ENCODE results near the gene NMNAT2.

DNA sequence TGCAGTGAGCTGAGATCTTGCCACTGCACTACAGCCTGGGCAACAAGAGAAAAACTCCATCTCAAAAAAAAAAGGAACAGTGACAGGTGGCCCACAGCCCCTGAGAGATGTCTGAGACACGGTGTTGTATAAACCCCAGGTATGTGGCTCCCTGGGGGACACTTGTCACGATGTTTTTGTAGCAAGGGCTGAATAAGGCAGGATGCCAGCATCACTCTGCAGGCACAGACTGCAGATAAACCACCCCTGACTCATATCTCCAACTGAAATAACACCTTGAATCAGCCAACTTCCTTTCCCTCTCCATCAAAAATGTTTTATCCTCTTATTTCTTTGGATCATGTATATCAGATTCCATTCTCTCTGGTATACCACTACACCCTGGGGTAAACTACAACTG lies 52.5 kb downstream of the NMNAT2 start:
- TF ChIP-seq, protein P1, sequence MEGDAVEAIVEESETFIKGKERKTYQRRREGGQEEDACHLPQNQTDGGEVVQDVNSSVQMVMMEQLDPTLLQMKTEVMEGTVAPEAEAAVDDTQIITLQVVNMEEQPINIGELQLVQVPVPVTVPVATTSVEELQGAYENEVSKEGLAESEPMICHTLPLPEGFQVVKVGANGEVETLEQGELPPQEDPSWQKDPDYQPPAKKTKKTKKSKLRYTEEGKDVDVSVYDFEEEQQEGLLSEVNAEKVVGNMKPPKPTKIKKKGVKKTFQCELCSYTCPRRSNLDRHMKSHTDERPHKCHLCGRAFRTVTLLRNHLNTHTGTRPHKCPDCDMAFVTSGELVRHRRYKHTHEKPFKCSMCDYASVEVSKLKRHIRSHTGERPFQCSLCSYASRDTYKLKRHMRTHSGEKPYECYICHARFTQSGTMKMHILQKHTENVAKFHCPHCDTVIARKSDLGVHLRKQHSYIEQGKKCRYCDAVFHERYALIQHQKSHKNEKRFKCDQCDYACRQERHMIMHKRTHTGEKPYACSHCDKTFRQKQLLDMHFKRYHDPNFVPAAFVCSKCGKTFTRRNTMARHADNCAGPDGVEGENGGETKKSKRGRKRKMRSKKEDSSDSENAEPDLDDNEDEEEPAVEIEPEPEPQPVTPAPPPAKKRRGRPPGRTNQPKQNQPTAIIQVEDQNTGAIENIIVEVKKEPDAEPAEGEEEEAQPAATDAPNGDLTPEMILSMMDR (IDR thresholded peaks at IDR 0.05; ENCODE audit: low read depth, low read length), result no peak
- TF ChIP-seq EZH2phosphoT487 (IDR thresholded peaks at IDR 0.05; ENCODE audit: low read depth), result no peak

Data from OCI-LY3 (cell line).